ENCODE data around the gene BCLAF1. TPM values are rescaled to one million over a fixed set of nuclear protein-coding genes. Genes with fewer than 3 reads are reported as not detected.
"Not testable (repeated sequence)": the region's sequence is repeated elsewhere in the genome, so short reads cannot be mapped to it uniquely, and the experiment has no call there.

The BCLAF1 gene
- total RNA-seq, 1 donor from 2014 or later, result 146 TPM

GRCh38 chr6:136225496-136225895 lies 64.2 kb downstream of the BCLAF1 start:
- DNase-seq (ENCODE audit: low read depth), result peak; percentile 26

DNA sequence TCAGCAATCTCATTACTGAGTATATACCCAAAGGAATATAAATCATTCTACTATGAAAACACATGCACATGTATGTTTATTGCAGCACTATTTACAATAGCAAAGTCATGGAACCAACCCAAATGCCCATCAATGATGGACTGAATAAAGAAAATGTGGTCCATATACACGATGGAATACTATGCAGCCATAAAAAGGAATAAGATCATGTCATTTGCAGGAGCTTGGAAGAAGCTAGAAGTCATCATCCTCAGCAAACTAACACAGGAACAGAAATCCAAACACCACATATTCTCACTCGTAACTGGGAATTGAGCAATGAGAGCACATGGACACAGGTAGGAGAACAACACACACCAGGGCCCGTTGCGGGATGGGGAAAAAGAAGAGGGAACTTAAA lies 64.7 kb downstream of the BCLAF1 start:
- not testable (repeated sequence) for DNase-seq (ENCODE audit: low read depth); H3K4me3 ChIP-seq (ENCODE audit: low read depth, low read length)

More at GRCh38 chr6:136225496-136225895, 64.2 kb downstream of the BCLAF1 start:
- H3K4me3 ChIP-seq (ENCODE audit: low read depth, low read length), result no peak overlapping the region
- TF ChIP-seq, protein P1, sequence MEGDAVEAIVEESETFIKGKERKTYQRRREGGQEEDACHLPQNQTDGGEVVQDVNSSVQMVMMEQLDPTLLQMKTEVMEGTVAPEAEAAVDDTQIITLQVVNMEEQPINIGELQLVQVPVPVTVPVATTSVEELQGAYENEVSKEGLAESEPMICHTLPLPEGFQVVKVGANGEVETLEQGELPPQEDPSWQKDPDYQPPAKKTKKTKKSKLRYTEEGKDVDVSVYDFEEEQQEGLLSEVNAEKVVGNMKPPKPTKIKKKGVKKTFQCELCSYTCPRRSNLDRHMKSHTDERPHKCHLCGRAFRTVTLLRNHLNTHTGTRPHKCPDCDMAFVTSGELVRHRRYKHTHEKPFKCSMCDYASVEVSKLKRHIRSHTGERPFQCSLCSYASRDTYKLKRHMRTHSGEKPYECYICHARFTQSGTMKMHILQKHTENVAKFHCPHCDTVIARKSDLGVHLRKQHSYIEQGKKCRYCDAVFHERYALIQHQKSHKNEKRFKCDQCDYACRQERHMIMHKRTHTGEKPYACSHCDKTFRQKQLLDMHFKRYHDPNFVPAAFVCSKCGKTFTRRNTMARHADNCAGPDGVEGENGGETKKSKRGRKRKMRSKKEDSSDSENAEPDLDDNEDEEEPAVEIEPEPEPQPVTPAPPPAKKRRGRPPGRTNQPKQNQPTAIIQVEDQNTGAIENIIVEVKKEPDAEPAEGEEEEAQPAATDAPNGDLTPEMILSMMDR (conservative IDR thresholded peaks at IDR 0.05; ENCODE audit: low read depth, low read length), result no peak

DNA sequence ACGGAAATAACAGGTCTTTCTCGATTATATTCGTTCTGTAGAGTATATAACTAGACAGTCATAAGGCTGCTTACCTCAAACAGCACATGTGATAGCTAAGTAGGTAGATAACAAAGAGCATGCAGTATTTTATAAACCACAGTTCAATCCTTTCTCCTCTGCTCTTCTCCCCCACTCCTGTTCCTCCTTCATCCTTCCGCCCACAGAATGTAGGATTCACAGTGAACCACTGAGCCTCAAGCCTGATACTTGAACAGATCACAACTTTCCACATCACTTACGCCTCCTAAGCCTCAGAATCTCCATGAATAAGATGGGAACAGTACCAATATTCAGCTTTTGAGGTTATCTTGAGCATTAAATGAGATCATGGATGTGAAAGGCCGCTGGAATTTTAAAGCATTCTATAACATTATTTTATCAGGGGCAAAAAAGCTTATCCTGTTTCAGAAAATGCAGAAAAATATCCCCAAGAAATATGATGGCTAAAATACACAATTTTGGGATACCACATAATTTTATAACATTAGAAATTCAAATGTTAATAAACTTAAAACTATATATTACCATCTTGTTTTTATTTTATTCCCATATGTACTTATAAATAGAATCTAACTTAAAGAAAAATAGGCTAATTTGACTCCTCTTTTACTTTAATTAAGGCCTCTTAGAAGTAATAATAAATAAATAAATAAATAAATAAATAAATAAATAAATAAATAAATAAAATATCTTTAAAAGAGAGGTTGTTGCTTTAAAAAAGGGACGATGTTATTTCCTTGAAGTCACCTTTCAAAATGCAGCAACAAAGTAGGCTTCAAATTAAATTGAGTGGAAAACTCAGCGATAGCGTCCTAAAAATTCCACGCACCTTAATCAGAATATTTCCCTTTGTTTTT lies 72.9 kb downstream of the BCLAF1 start:
- DNase-seq (ENCODE audit: low read depth), result no peak
- H3K4me3 ChIP-seq (ENCODE audit: low read depth, low read length), result no peak overlapping the region
- TF ChIP-seq, protein P1 (conservative IDR thresholded peaks at IDR 0.05; ENCODE audit: low read depth, low read length), result no peak

- TF ChIP-seq, protein P1 (conservative IDR thresholded peaks at IDR 0.05; ENCODE audit: low read depth, low read length), result no peak
- DNase-seq (ENCODE audit: low read depth), result no peak
- H3K4me3 ChIP-seq (ENCODE audit: low read depth, low read length), result no peak overlapping the region
Observed at GRCh38 chr6:136213853-136214252, 75.8 kb downstream of the BCLAF1 start.

GRCh38 chr6:136213012-136213539 lies 76.6 kb downstream of the BCLAF1 start:
- no peak overlapping the region for H3K4me3 ChIP-seq (ENCODE audit: low read depth, low read length)
- no peak for DNase-seq (ENCODE audit: low read depth)
- TF ChIP-seq, protein P1 (conservative IDR thresholded peaks at IDR 0.05; ENCODE audit: low read depth, low read length), result no peak

GRCh38 chr6:136212608-136213007 lies 77.0 kb downstream of the BCLAF1 start:
- TF ChIP-seq, protein P1 (conservative IDR thresholded peaks at IDR 0.05; ENCODE audit: low read depth, low read length), result no peak
- no peak overlapping the region for H3K4me3 ChIP-seq (ENCODE audit: low read depth, low read length)
- no peak for DNase-seq (ENCODE audit: low read depth)

DNA sequence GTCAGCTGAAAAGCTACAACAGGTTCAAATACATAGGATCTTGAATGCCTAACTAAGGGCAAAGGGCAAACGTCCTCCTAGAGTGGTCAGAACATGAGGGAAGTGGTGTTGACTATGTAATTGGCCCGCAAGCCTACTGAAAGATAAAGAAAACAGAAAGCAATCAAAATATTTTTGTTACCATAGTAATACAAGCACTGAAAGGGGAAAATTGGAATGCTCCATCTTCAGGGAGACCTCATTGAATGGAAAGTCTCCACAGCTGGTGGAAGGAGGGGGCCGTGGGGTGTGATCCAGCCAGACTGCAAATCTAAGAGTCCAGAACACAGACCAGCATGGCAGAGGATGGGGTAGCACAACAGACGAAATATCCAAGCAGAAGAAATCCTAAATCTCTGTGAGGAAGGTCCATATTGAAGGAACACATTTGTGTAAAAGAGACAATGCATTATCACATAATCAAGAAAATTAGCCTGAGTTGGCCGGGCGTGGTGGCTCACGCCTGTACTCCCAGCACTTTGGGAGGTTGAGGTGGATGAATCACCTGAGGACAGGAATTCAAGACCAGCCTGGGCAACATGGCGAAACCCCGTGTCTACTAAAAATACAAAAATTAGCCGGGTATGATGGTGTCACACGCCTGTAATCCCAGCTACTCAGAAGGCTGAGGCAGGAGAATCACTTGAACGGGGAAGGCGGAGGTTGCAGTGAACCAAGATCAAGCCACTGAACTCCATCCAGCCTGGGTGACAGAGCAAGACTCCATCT lies 79.1 kb downstream of the BCLAF1 start:
- TF ChIP-seq, protein P1 (conservative IDR thresholded peaks at IDR 0.05; ENCODE audit: low read depth, low read length), result no peak
- no peak overlapping the region for H3K4me3 ChIP-seq (ENCODE audit: low read depth, low read length)
- DNase-seq (ENCODE audit: low read depth), result no peak
